ENCODE results near the gene AP3D1.
"Not testable (repeated sequence)": the region's sequence is repeated elsewhere in the genome, so short reads cannot be mapped to it uniquely, and the experiment has no call there.

AP3D1 gene

GRCh38 chr19:2151339-2152229, at the start of gene AP3D1:
Gene AP3D1 (minus strand): TSS chr19:2151566. CDS start chr19:2151334, 232 bp downstream.
- intact Hi-C loops (cut with DNase I; ENCODE audit: low total_unique reads): loop anchor here (5.0 kb wide), 2 partner anchors 121 to 241 kb away; no protein-coding TSS in a partner anchor
- TF ChIP-seq, protein P1, sequence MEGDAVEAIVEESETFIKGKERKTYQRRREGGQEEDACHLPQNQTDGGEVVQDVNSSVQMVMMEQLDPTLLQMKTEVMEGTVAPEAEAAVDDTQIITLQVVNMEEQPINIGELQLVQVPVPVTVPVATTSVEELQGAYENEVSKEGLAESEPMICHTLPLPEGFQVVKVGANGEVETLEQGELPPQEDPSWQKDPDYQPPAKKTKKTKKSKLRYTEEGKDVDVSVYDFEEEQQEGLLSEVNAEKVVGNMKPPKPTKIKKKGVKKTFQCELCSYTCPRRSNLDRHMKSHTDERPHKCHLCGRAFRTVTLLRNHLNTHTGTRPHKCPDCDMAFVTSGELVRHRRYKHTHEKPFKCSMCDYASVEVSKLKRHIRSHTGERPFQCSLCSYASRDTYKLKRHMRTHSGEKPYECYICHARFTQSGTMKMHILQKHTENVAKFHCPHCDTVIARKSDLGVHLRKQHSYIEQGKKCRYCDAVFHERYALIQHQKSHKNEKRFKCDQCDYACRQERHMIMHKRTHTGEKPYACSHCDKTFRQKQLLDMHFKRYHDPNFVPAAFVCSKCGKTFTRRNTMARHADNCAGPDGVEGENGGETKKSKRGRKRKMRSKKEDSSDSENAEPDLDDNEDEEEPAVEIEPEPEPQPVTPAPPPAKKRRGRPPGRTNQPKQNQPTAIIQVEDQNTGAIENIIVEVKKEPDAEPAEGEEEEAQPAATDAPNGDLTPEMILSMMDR (IDR thresholded peaks at IDR 0.05): peak in 1 of 2 experiments; percentile 5
- Histone ChIP-seq H3K4me1 (peaks cover 0 to 38% (median 25%) of the 10 kb centered on the region in 4 donors), H3K9me3 (no peaks in the 10 kb centered on the region), H3K36me3 (peaks cover 0 to 4% (median 0%) of the 10 kb centered on the region in 3 donors), H3K27me3 (no peaks in the 10 kb centered on the region), H3K27ac (peak within 1 kb of the TSS; percentile 73 to 82), H3K4me3 (peak within 1 kb of the TSS; percentile 68 to 92)
- DNase-seq: peak; percentile 99 to 100

DNA sequence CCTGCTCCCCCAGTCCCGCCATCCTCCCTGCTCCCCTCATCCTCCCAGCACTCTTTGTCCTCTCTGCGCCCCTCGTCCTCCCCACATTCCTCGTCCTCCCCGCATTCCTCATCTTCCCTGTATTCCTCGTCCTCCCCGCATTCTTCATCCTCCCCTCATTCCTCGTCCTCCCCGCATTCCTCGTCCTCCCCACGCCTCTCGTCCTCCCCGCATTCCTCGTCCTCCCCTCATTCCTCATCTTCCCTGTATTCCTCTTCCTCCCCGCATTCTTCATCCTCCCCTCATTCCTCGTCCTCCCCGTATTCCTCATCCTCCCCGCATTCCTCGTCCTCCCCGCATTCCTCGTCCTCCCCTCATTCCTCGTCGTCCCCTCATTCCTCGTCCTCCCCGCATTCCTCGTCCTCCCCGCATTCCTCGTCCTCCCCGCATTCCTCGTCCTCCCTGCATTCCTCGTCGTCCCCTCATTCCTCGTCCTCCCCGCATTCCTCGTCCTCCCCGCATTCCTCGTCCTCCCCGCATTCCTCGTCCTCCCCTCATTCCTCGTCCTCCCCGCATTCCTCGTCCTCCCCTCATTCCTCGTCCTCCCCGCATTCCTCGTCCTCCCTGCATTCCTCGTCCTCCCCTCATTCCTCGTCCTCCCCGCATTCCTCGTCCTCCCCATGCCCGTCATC, 49.4 kb upstream of the AP3D1 start:
- H3K9me3 ChIP-seq; H3K27me3 ChIP-seq; H3K4me1 ChIP-seq; intact Hi-C loops (cut with DNase I; ENCODE audit: low total_unique reads); H3K27ac ChIP-seq; H3K4me3 ChIP-seq; DNase-seq: not testable (repeated sequence)
- H3K36me3 ChIP-seq: peaks cover 0 to 79% (median 32%) of the 10 kb centered on the region in 3 donors

- TF ChIP-seq, protein P1 (IDR thresholded peaks at IDR 0.05): no peak
- Histone ChIP-seq H3K9me3 (no peaks in the 10 kb centered on the region), H3K27me3 (no peaks in the 10 kb centered on the region), H3K27ac (no peak overlapping the region), H3K36me3 (peaks cover 3 to 79% (median 39%) of the 10 kb centered on the region in 3 donors), H3K4me3 (no peak overlapping the region), H3K4me1 (peaks cover 0 to 7% (median 0%) of the 10 kb centered on the region in 4 donors)
- intact Hi-C loops (cut with DNase I; ENCODE audit: low total_unique reads): no loop called here
- no peak for DNase-seq
These were observed 48.7 kb upstream of the AP3D1 start for GRCh38 chr19:2199861-2200623.

DNA sequence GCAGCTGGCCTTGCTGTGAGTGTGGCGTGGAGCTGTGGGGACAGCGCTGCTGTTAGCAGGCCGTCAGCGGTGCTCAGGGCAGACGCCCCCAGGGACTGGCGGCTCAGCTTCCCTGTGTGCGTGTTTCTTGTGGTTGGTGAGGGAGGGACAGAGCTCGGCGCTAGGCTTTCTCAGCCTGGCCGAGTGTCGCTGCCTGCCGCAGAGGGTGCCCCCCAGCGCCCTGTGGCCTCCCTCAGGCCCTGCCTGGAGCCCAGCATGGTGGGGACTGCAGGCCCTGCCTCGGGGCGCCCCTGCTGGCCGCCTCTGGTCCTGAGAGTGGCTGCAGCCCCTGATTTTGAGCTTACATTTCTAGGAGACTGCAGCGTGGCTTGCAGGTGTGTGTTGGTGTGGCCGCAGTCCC, 47.8 kb upstream of the AP3D1 start:
- no peak overlapping the region for H3K27ac ChIP-seq

GRCh38 chr19:2198317-2198716, 47.0 kb upstream of the AP3D1 start:
- H3K27ac ChIP-seq: no peak overlapping the region
- peaks cover 12 to 82% (median 46%) of the 10 kb centered on the region in 3 donors for H3K36me3 ChIP-seq
- H3K4me3 ChIP-seq: no peak overlapping the region
- no peak for DNase-seq
- intact Hi-C loops (cut with DNase I; ENCODE audit: low total_unique reads): no loop called here
- no peaks in the 10 kb centered on the region for H3K27me3 ChIP-seq
- no peaks in the 10 kb centered on the region for H3K9me3 ChIP-seq
- peaks cover 0 to 7% (median 0%) of the 10 kb centered on the region in 4 donors for H3K4me1 ChIP-seq
- TF ChIP-seq, protein P1 (IDR thresholded peaks at IDR 0.05): no peak

More for the DNA sequence above, 47.8 kb upstream of the AP3D1 start:
- intact Hi-C loops (cut with DNase I; ENCODE audit: low total_unique reads): no loop called here
- no peak overlapping the region for H3K4me3 ChIP-seq
- TF ChIP-seq, protein P1 (IDR thresholded peaks at IDR 0.05): peak; percentile 28 to 37
- DNase-seq: no peak
- peaks cover 0 to 7% (median 0%) of the 10 kb centered on the region in 4 donors for H3K4me1 ChIP-seq
- no peaks in the 10 kb centered on the region for H3K27me3 ChIP-seq
- peaks cover 11 to 81% (median 45%) of the 10 kb centered on the region in 3 donors for H3K36me3 ChIP-seq
- no peaks in the 10 kb centered on the region for H3K9me3 ChIP-seq

Data from tibial artery (tissue), 4 donors.